Thyroid gland (tissue), 4 donors: ENCODE results near the gene FAM43A.

Experiments
- CTCF ChIP-seq, 6 experiments: fragments of 200-600 bp in 3 of 6; fragments of 450-650 bp in 3 of 6; sonication (generic) in 3 of 6; IDR thresholded peaks; one replicate each; pipeline ENCODE4 v1.5.1; 2016 to 2019; ENCODE audit warnings: antibody characterized with exemption in 6 of 6, mild to moderate bottlenecking in 2 of 6, inconsistent platforms in 1 of 6, moderate library complexity in 1 of 6
- POLR2A ChIP-seq, 2 donors: fragments of 450-650 bp; IDR thresholded peaks; one replicate each; pipeline ENCODE4 v1.6.1; 2017; ENCODE audit warnings: antibody characterized with exemption in 2 of 2, mild to moderate bottlenecking in 2 of 2, moderate library complexity in 1 of 2

- TF ChIP-seq CTCF (IDR thresholded peaks at IDR 0.05) (no peak), POLR2A (IDR thresholded peaks at IDR 0.05) (no peak)
Observed at GRCh38 chr3:194637066-194637465, 48.6 kb upstream of the FAM43A start.
